ENCODE measurements around the gene NPAP1.

GRCh38 chr15:24696201-24696600, 20.6 kb downstream of the NPAP1 start:
- TF ChIP-seq, protein P1, sequence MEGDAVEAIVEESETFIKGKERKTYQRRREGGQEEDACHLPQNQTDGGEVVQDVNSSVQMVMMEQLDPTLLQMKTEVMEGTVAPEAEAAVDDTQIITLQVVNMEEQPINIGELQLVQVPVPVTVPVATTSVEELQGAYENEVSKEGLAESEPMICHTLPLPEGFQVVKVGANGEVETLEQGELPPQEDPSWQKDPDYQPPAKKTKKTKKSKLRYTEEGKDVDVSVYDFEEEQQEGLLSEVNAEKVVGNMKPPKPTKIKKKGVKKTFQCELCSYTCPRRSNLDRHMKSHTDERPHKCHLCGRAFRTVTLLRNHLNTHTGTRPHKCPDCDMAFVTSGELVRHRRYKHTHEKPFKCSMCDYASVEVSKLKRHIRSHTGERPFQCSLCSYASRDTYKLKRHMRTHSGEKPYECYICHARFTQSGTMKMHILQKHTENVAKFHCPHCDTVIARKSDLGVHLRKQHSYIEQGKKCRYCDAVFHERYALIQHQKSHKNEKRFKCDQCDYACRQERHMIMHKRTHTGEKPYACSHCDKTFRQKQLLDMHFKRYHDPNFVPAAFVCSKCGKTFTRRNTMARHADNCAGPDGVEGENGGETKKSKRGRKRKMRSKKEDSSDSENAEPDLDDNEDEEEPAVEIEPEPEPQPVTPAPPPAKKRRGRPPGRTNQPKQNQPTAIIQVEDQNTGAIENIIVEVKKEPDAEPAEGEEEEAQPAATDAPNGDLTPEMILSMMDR (IDR thresholded peaks at IDR 0.05; ENCODE audit: poor library complexity, severe bottlenecking) = no peak
- TF ChIP-seq POLR2AphosphoS5 (IDR thresholded peaks at IDR 0.05) = no peak
- TF ChIP-seq EZH2 (IDR thresholded peaks at IDR 0.05; ENCODE audit: borderline replicate concordance, insufficient read depth, low read length, poor library complexity, severe bottlenecking) = no peak
- TF ChIP-seq TAF1 (IDR thresholded peaks at IDR 0.05; ENCODE audit: low read depth) = no peak
- no peak for TF ChIP-seq RAD21 (conservative IDR thresholded peaks at IDR 0.05)
